ENCODE measurements around the gene CSNK1E. TPM values are rescaled to one million over a fixed set of nuclear protein-coding genes. Genes with fewer than 3 reads are reported as not detected.

CSNK1E gene
- total and polyA plus RNA-seq, 9 donors = 68.8 to 136 (median 112) TPM

DNA sequence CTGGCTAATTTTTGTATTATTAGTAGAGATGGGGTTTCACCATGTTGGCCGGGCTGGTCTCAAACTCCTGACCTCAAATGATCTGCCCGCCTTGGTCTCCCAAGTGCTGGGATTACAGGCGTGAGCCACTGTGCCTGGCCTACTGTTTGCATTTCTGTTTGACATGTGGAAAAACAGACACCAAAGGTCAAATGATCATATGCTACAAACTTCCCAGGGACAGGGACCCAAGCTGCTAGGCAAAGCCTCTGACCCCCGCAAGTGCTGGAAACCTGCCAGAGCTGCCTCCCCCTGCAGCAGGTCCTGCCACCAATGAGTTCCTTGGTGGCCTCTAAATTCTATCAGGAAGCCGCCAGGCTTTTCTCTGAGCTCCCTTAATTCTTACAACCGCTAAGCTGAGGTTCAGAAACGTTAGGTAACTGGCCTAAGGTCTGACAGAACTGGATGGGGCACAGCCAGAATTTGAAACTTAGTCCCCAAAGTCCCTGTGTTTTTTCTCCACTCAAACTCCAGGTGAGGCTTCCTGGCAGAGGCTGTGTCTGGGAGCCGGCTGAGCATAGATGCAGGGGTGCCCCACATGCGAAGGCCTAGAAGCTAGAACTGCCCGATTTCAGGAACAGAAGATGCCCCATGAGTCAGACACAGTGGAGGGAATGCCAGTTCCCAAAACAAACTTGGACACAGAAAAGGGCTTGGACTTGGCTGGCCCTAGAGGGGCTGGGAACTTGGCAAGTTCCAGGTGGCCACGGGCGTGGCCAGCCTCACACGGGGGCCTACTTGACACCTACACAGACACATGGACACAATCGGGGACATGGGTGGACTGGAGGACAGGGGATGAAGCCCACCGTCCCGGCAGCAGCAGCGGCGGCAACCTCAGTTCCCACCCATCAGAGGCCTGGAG is 7.4 kb downstream of the CSNK1E start:
- H3K36me3 ChIP-seq (ENCODE audit: control insufficient read depth, insufficient read depth, low read length) = peaks cover 57% of the 10 kb centered on the region
- no peak overlapping the region for H3K27ac ChIP-seq (ENCODE audit: low read length)
- H3K27me3 ChIP-seq (ENCODE audit: control insufficient read depth, insufficient read depth, low read length) = no peaks in the 10 kb centered on the region
- WGBS (ENCODE audit: insufficient coverage) = 60% methylated on average over 13 of the region's 18 CpGs
- peaks cover 66% of the 10 kb centered on the region for H3K4me1 ChIP-seq (ENCODE audit: control insufficient read depth, insufficient read depth, low read length)
- H3K9me3 ChIP-seq (replicated peaks; ENCODE audit: control insufficient read depth, low read depth, low read length) = no peaks in the 10 kb centered on the region
- no peak overlapping the region for H3K4me3 ChIP-seq (ENCODE audit: low read length)
- DNase-seq = no peak

- WGBS (ENCODE audit: insufficient coverage) = 88% methylated on average over 5 of the region's 10 CpGs
- no peak overlapping the region for H3K27ac ChIP-seq (ENCODE audit: low read length)
These were observed 8.3 kb downstream of the CSNK1E start for GRCh38 chr22:38308791-38309498.

DNA sequence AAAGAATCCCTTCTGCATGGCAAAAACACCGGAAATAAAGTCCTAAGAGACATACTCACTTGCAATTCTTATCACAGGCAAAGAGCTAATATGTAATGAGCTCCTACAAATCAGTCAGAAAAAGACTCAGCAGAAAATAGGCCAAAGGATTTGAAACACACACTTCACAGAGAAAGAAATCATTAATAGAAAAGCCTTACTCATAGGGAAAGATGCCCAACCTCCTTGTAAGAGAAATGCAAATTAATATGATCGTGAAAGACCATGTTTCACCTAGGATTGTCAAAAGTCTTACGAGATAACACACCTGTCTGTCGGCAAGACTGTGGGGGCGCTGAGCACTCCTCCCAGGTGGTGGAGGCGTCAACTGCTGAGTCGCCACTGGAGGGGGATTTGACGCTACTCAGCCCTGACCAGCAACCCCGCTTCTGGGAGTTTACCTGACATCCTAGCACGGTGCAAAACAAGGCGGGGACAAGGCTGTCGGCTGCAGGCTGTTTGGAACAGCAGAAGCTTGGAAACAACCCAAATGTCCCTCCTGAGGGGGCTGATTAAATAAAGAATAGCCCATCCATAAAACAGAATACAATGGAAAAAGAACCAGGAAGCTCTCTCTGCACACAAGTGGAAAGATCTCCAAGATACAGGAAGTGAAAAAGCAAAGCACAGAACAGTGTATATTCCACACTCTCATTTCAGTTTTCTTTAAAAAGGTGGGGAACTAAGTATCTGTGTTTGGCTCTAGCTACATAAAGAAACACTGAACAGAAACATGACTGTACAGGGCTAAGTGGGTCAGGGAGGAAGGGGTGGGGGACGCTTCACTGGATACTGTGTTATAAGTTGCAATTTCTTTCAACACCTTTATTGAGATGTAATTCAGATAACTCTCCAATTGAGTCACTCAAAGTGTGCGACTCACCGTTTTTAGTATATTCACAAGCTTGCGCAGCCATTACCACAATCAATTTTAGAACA is 11.5 kb downstream of the CSNK1E start:
- WGBS (ENCODE audit: insufficient coverage) = 9% methylated on average over 8 of the region's 16 CpGs

More at GRCh38 chr22:38308791-38309498, 8.3 kb downstream of the CSNK1E start:
- no peaks in the 10 kb centered on the region for H3K27me3 ChIP-seq (ENCODE audit: control insufficient read depth, insufficient read depth, low read length)
- DNase-seq = no peak
- H3K36me3 ChIP-seq (ENCODE audit: control insufficient read depth, insufficient read depth, low read length) = peaks cover 60% of the 10 kb centered on the region
- no peaks in the 10 kb centered on the region for H3K9me3 ChIP-seq (replicated peaks; ENCODE audit: control insufficient read depth, low read depth, low read length)
- no peak overlapping the region for H3K4me3 ChIP-seq (ENCODE audit: low read length)
- H3K4me1 ChIP-seq (ENCODE audit: control insufficient read depth, insufficient read depth, low read length) = peaks cover 64% of the 10 kb centered on the region

GRCh38 chr22:38304526-38304925 is 12.7 kb downstream of the CSNK1E start:
- peaks cover 66% of the 10 kb centered on the region for H3K36me3 ChIP-seq (ENCODE audit: control insufficient read depth, insufficient read depth, low read length)
- H3K4me3 ChIP-seq (ENCODE audit: low read length) = no peak overlapping the region
- DNase-seq = peak; percentile 37
- H3K27me3 ChIP-seq (ENCODE audit: control insufficient read depth, insufficient read depth, low read length) = no peaks in the 10 kb centered on the region
- peaks cover 27% of the 10 kb centered on the region for H3K4me1 ChIP-seq (ENCODE audit: control insufficient read depth, insufficient read depth, low read length)
- H3K27ac ChIP-seq (ENCODE audit: low read length) = no peak overlapping the region
- 69% methylated on average over 10 of the region's 13 CpGs for WGBS (ENCODE audit: insufficient coverage)
- no peaks in the 10 kb centered on the region for H3K9me3 ChIP-seq (replicated peaks; ENCODE audit: control insufficient read depth, low read depth, low read length)

More for the DNA sequence above, 11.5 kb downstream of the CSNK1E start:
- Histone ChIP-seq H3K36me3 (ENCODE audit: control insufficient read depth, insufficient read depth, low read length) (peaks cover 66% of the 10 kb centered on the region), H3K27ac (ENCODE audit: low read length) (peak overlapping the region; percentile 64), H3K4me1 (ENCODE audit: control insufficient read depth, insufficient read depth, low read length) (peaks cover 39% of the 10 kb centered on the region), H3K9me3 (replicated peaks; ENCODE audit: control insufficient read depth, low read depth, low read length) (no peaks in the 10 kb centered on the region), H3K4me3 (ENCODE audit: low read length) (no peak overlapping the region), H3K27me3 (ENCODE audit: control insufficient read depth, insufficient read depth, low read length) (no peaks in the 10 kb centered on the region)
- DNase-seq = peak; percentile 78

- Histone ChIP-seq H3K27me3 (ENCODE audit: control insufficient read depth, insufficient read depth, low read length) (no peaks in the 10 kb centered on the region), H3K36me3 (ENCODE audit: control insufficient read depth, insufficient read depth, low read length) (peaks cover 67% of the 10 kb centered on the region), H3K27ac (ENCODE audit: low read length) (no peak overlapping the region), H3K4me1 (ENCODE audit: control insufficient read depth, insufficient read depth, low read length) (peaks cover 23% of the 10 kb centered on the region), H3K9me3 (replicated peaks; ENCODE audit: control insufficient read depth, low read depth, low read length) (no peaks in the 10 kb centered on the region), H3K4me3 (ENCODE audit: low read length) (no peak overlapping the region)
- no CpG with 5 or more reads among the region's 5 CpGs for WGBS (ENCODE audit: insufficient coverage)
- peak; percentile 4 for DNase-seq
These were observed 13.3 kb downstream of the CSNK1E start for GRCh38 chr22:38303974-38304373.

DNA sequence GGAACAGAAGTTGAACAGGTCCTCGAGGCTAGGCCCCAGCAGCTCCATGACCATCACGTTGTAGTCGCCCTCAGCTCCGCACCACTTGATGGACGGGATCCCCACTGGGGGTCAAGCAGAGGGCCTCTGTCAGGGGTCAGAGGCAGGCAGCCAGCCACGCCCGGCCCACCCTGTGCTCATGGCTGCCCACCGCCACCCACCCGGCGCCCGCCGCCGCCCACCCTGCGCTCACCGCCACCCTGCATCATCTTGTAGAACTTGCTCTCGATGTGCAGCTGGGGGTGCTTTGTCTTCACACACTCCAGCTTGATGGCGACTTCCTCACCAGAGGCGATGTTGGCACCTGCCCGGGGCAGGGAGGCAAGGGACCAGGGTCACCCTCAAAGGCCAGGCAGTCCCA is 14.3 kb downstream of the CSNK1E start:
- peaks cover 18% of the 10 kb centered on the region for H3K4me1 ChIP-seq (ENCODE audit: control insufficient read depth, insufficient read depth, low read length)
- peak; percentile 1 for DNase-seq
- H3K9me3 ChIP-seq (replicated peaks; ENCODE audit: control insufficient read depth, low read depth, low read length) = no peaks in the 10 kb centered on the region
- WGBS (ENCODE audit: insufficient coverage) = 97% methylated on average over 16 of the region's 19 CpGs
- H3K27me3 ChIP-seq (ENCODE audit: control insufficient read depth, insufficient read depth, low read length) = no peaks in the 10 kb centered on the region
- H3K27ac ChIP-seq (ENCODE audit: low read length) = no peak overlapping the region
- no peak overlapping the region for H3K4me3 ChIP-seq (ENCODE audit: low read length)
- peaks cover 68% of the 10 kb centered on the region for H3K36me3 ChIP-seq (ENCODE audit: control insufficient read depth, insufficient read depth, low read length)

GRCh38 chr22:38300946-38301345 is 16.3 kb downstream of the CSNK1E start:
- Histone ChIP-seq H3K4me3 (ENCODE audit: low read length) (no peak overlapping the region), H3K4me1 (ENCODE audit: control insufficient read depth, insufficient read depth, low read length) (peaks cover 16% of the 10 kb centered on the region), H3K36me3 (ENCODE audit: control insufficient read depth, insufficient read depth, low read length) (peaks cover 86% of the 10 kb centered on the region), H3K27me3 (ENCODE audit: control insufficient read depth, insufficient read depth, low read length) (no peaks in the 10 kb centered on the region), H3K27ac (ENCODE audit: low read length) (peak overlapping the region; percentile 3), H3K9me3 (replicated peaks; ENCODE audit: control insufficient read depth, low read depth, low read length) (no peaks in the 10 kb centered on the region)
- peak; percentile 66 for DNase-seq
- WGBS (ENCODE audit: insufficient coverage) = 68% methylated on average over 3 of the region's 3 CpGs

DNA sequence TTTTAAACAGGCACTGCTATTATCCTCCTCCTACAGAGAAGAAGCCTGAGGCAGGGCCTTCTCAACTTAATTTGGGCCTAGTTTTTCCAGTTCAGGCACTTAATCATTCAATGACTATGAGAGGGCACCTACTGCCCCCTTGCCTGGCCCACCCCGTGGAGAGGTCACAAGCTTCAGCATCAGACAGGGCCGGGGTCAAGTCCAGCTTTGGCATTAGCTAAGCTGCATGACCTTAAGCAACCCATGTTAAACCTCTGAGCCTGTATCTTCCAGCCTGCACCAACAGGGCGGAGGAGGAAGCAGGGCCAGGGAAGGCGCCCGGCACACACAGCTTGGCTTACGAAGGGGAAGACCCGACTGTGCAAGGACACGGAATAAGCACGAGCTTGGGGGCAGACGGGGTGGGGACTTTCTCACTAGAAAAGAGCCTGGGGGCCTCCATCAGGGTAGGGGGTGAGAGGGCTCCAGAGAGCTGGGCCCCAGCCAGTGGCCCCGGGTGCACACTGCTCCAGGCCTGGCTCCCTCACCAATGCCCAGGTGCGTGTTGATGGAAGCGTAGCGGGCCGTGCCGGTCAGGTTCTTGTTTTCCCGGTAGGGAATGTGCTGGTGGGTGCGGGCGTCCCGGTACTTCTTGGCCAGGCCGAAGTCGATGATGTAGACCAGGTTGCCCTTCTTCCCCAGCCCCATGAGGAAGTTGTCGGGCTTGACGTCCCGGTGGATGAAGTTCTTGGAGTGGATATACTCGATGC is 16.9 kb downstream of the CSNK1E start:
- Histone ChIP-seq H3K4me1 (ENCODE audit: control insufficient read depth, insufficient read depth, low read length) (peaks cover 12% of the 10 kb centered on the region), H3K27me3 (ENCODE audit: control insufficient read depth, insufficient read depth, low read length) (no peaks in the 10 kb centered on the region), H3K4me3 (ENCODE audit: low read length) (no peak overlapping the region), H3K9me3 (replicated peaks; ENCODE audit: control insufficient read depth, low read depth, low read length) (no peaks in the 10 kb centered on the region), H3K27ac (ENCODE audit: low read length) (peak overlapping the region; percentile 3), H3K36me3 (ENCODE audit: control insufficient read depth, insufficient read depth, low read length) (peaks cover 92% of the 10 kb centered on the region)
- peak; percentile 2 for DNase-seq
- WGBS (ENCODE audit: insufficient coverage) = 86% methylated on average over 24 of the region's 26 CpGs

DNA sequence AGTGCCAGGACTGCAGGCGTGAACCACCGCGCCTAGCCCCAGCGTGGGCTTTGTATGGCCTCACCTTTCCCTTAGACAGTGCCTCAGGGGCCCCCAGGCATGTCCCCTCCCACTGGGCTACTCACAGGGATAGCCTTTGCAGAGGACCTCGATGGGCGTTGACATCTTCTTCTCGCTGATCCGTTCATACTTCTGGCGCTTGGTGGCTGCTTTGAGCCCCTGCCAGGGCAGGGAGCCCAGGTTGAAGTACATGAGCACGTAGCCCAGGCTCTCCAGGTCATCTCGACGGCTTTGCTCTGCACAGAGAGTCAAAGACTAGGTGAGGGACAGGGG is 17.5 kb downstream of the CSNK1E start:
- H3K9me3 ChIP-seq (replicated peaks; ENCODE audit: control insufficient read depth, low read depth, low read length) = no peaks in the 10 kb centered on the region
- peaks cover 11% of the 10 kb centered on the region for H3K4me1 ChIP-seq (ENCODE audit: control insufficient read depth, insufficient read depth, low read length)
- no peak overlapping the region for H3K27ac ChIP-seq (ENCODE audit: low read length)
- peak; percentile 4 for DNase-seq
- 70% methylated on average over 12 of the region's 12 CpGs for WGBS (ENCODE audit: insufficient coverage)
- H3K4me3 ChIP-seq (ENCODE audit: low read length) = no peak overlapping the region
- peaks cover 98% of the 10 kb centered on the region for H3K36me3 ChIP-seq (ENCODE audit: control insufficient read depth, insufficient read depth, low read length)
- no peaks in the 10 kb centered on the region for H3K27me3 ChIP-seq (ENCODE audit: control insufficient read depth, insufficient read depth, low read length)

Measured in muscle of leg (tissue), 11 donors.